Calu3 (cell line): ENCODE results near the gene SCN1B. TPM values are rescaled to one million over a fixed set of nuclear protein-coding genes. Genes with fewer than 3 reads are reported as not detected.

Experiments used
- BruUV-seq: library from RNA; stranded (reverse); fragments of 400-500 nt; replicated peaks from 2 replicates; lab custom pipeline; 2021; lab: Mats Ljungman, UMichigan
- CTCF ChIA-PET: fragments of 300-600 bp; sonication (Branson Sonifier 250); formaldehyde crosslinking; loops from one replicate; lab custom pipeline; 2022; ENCODE audit warnings: antibody characterized with exemption; lab: Charles Lee
- DNase-seq: peaks from one replicate; pipeline ENCODE4 v3.0.0; 2022
- H3K27ac Mint-ChIP-seq: one replicate; pipeline ENCODE4 v1.8.0; 2022; ENCODE audit warnings: mixed read lengths; ENCODE audit not compliant: unreplicated experiment
- H3K27me3 Mint-ChIP-seq: one replicate; pipeline ENCODE4 v1.8.0; 2022; ENCODE audit warnings: mixed read lengths; ENCODE audit not compliant: unreplicated experiment
- H3K36me3 Mint-ChIP-seq: one replicate; pipeline ENCODE4 v1.8.0; 2022; ENCODE audit warnings: mild to moderate bottlenecking, moderate library complexity, mixed read lengths; ENCODE audit not compliant: insufficient read depth, unreplicated experiment
- H3K4me1 Mint-ChIP-seq: one replicate; pipeline ENCODE4 v1.8.0; 2022; ENCODE audit warnings: mild to moderate bottlenecking, low read depth, mixed read lengths; ENCODE audit not compliant: unreplicated experiment
- H3K4me3 Mint-ChIP-seq: one replicate; pipeline ENCODE4 v1.8.0; 2022; ENCODE audit warnings: mild to moderate bottlenecking, low read depth, moderate library complexity, mixed read lengths; ENCODE audit not compliant: unreplicated experiment
- H3K9me3 Mint-ChIP-seq: one replicate; pipeline ENCODE4 v1.8.0; 2022; ENCODE audit warnings: low read depth, mixed read lengths; ENCODE audit not compliant: unreplicated experiment
- intact Hi-C: fragments of 100-400 bp; cut with micrococcal nuclease; formaldehyde crosslinking; loops from one replicate; pipeline ENCODE4 v1.10.0; 2022; ENCODE audit not compliant: unreplicated experiment
- total RNA-seq: library from RNA; stranded (reverse); gene quantifications from 2 replicates; pipeline ENCODE4 v1.2.3, GENCODE V29; 2022
- TF ChIP-seq, protein P1 (sequence below): fragments of 200-600 bp; IDR thresholded peaks from one replicate; pipeline ENCODE4 v1.8.0; 2022; ENCODE audit warnings: antibody characterized with exemption; ENCODE audit not compliant: unreplicated experiment

SCN1B gene
- total RNA-seq, 1 experiment from 2014 or later: 1.4 TPM

DNA sequence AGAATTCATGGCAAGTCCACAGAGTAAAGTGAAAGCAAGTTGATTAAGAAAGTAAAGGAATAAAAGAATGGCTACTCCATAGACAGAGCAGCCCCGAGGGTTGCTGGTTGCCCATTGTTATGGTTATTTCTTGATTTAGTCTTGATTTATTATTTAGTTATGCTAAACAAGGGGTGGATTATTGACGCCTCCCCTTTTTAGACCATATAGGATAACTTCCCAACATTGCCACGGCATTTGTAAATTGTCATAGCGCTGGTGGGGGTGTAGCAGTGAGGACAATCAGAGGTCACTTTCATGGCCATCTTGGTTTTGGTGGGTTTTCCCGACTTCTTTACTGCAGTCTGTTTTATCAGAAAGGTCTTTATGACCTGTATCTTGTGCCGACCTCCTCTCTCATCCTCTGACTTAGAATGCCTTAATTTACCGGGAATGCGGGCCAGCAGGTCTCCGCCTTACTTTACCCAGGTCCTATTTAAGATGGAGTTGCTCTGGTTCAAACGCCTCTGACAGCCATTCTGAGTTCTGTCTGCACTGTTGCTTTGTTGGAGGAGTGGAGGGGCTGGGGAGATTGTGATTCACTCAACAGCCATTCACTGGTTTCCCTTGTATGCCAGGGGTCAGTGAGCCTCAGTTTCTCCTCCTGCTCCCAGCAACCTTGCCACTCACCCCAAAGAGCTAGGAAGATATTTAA lies 38.8 kb downstream of the SCN1B start:
- no peaks in the 10 kb centered on the region for H3K27me3 Mint-ChIP-seq
- H3K27ac Mint-ChIP-seq: no peak overlapping the region

DNA sequence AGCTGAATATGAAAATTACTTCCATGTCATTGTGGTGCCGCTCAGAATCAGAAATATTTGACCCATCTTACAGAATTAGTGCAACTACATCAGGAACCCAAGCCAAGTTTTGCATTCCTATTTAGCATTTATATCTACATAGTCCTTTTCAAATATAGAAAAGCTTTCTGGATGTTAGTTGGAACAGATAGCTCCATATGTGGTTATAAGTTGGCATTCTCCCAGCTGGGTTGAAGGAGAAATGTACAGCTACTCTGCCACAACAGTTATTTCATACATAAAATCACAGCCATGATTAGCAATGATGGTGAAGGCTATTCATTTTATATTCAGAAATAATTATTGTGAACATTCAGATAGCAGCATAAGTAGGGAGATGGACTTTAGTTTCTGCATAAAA lies 39.4 kb downstream of the SCN1B start:
- Mint-ChIP-seq H3K36me3 (no peaks in the 10 kb centered on the region), H3K4me1 (peaks cover 23% of the 10 kb centered on the region), H3K4me3 (no peak overlapping the region), H3K9me3 (no peaks in the 10 kb centered on the region), H3K27me3 (peaks cover 2% of the 10 kb centered on the region), H3K27ac (no peak overlapping the region)
- TF ChIP-seq, protein P1, sequence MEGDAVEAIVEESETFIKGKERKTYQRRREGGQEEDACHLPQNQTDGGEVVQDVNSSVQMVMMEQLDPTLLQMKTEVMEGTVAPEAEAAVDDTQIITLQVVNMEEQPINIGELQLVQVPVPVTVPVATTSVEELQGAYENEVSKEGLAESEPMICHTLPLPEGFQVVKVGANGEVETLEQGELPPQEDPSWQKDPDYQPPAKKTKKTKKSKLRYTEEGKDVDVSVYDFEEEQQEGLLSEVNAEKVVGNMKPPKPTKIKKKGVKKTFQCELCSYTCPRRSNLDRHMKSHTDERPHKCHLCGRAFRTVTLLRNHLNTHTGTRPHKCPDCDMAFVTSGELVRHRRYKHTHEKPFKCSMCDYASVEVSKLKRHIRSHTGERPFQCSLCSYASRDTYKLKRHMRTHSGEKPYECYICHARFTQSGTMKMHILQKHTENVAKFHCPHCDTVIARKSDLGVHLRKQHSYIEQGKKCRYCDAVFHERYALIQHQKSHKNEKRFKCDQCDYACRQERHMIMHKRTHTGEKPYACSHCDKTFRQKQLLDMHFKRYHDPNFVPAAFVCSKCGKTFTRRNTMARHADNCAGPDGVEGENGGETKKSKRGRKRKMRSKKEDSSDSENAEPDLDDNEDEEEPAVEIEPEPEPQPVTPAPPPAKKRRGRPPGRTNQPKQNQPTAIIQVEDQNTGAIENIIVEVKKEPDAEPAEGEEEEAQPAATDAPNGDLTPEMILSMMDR: no peak
- intact Hi-C loops: loop anchor here (10.0 kb wide), 1 partner anchor 145 kb away; no protein-coding TSS in a partner anchor
- BruUV-seq: no TSS peak
- no peak for DNase-seq
- CTCF ChIA-PET: interaction anchor here (0.9 to 1.4 kb wide), 2 partner anchors 68 to 71 kb away, joined by 4 to 7 read pairs; no protein-coding TSS in a partner anchor

More for the DNA sequence above, 38.8 kb downstream of the SCN1B start:
- Mint-ChIP-seq H3K9me3 (no peaks in the 10 kb centered on the region), H3K4me3 (no peak overlapping the region), H3K36me3 (no peaks in the 10 kb centered on the region), H3K4me1 (peaks cover 26% of the 10 kb centered on the region)
- TF ChIP-seq, protein P1: no peak
- intact Hi-C loops: loop anchor here (10.0 kb wide), 1 partner anchor 146 kb away; no protein-coding TSS in a partner anchor
- no peak for DNase-seq
- CTCF ChIA-PET: interaction anchor here (0.9 to 1.0 kb wide), 3 partner anchors 13 to 68 kb away, joined by 3 to 4 read pairs (median 3); no protein-coding TSS in a partner anchor
- no TSS peak for BruUV-seq

DNA sequence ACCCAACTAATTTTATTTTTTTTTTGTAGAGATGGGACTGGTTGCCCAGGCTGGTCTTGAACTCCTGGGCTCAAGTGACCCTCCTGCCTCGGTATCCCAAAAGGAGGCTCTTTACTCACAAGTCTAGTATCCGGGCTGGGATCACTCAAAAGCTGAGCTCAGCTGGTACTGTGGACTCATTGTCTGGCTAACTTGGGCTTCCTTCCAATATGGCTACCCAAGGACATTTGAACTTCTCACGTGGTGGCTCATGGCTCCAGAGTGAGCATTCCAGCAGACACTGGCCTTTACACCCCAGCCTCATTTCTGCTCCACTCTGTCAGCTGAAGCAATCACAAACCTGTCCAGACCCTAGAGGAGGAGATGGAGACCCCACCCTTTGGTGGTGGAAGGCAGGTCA lies 40.2 kb downstream of the SCN1B start:
- CTCF ChIA-PET: interaction anchor here (1.4 kb wide), 1 partner anchor 70 kb away, joined by 7 read pairs; no protein-coding TSS in a partner anchor
- BruUV-seq: no TSS peak

DNA sequence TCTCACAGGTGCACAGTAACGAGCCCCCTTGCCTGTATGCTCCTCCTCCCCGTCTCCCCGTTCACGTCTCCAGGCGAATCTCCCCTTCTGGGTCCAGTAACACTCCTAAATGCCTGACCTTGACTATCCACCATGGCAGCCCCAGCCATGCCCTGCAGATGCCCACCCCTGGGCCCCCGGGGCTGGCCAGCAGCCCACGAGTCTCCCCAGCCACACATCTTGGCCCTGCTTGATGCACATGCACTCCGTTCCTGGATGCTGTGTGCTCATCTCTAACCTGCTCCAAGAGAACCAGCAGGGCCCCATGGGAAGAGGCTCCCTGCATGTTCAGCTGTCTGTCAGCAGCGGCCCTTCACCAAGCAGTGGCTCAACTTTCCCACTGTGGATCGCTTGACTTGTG lies 43.2 kb downstream of the SCN1B start:
- Mint-ChIP-seq H3K9me3 (no peaks in the 10 kb centered on the region), H3K4me3 (no peak overlapping the region), H3K27me3 (peaks cover 20% of the 10 kb centered on the region), H3K4me1 (peaks cover 11% of the 10 kb centered on the region), H3K27ac (no peak overlapping the region), H3K36me3 (no peaks in the 10 kb centered on the region)
- DNase-seq: no peak
- CTCF ChIA-PET: no interaction called here
- TF ChIP-seq, protein P1: no peak
- intact Hi-C loops: no loop called here
- BruUV-seq: no TSS peak

More for the DNA sequence above, 40.2 kb downstream of the SCN1B start:
- TF ChIP-seq, protein P1: no peak
- H3K36me3 Mint-ChIP-seq: no peaks in the 10 kb centered on the region
- H3K4me3 Mint-ChIP-seq: no peak overlapping the region
- H3K27me3 Mint-ChIP-seq: peaks cover 9% of the 10 kb centered on the region
- H3K27ac Mint-ChIP-seq: no peak overlapping the region
- no peak for DNase-seq
- H3K4me1 Mint-ChIP-seq: peaks cover 23% of the 10 kb centered on the region
- intact Hi-C loops: no loop called here
- H3K9me3 Mint-ChIP-seq: no peaks in the 10 kb centered on the region
